Esophagus muscularis mucosa (tissue), 3 donors: ENCODE measurements around the gene CYTH3.

Experiments used
- EP300 ChIP-seq: sonication (generic); formaldehyde crosslinking; IDR thresholded peaks from one replicate; pipeline ENCODE4 v1.6.1; 2017; ENCODE audit warnings: antibody characterized with exemption
- TF ChIP-seq, protein P1 (sequence below), 3 experiments: fragments of 200-600 bp in 2 of 3; fragments of 450-650 bp in 1 of 3; sonication (generic) in 2 of 3; IDR thresholded peaks; one replicate each; pipeline ENCODE4 v1.5.1; 2017 to 2019; ENCODE audit warnings: antibody characterized with exemption in 3 of 3, mild to moderate bottlenecking in 2 of 3, moderate library complexity in 1 of 3

GRCh38 chr7:6153646-6154541 is 118.5 kb downstream of the CYTH3 start:
- TF ChIP-seq, protein P1, sequence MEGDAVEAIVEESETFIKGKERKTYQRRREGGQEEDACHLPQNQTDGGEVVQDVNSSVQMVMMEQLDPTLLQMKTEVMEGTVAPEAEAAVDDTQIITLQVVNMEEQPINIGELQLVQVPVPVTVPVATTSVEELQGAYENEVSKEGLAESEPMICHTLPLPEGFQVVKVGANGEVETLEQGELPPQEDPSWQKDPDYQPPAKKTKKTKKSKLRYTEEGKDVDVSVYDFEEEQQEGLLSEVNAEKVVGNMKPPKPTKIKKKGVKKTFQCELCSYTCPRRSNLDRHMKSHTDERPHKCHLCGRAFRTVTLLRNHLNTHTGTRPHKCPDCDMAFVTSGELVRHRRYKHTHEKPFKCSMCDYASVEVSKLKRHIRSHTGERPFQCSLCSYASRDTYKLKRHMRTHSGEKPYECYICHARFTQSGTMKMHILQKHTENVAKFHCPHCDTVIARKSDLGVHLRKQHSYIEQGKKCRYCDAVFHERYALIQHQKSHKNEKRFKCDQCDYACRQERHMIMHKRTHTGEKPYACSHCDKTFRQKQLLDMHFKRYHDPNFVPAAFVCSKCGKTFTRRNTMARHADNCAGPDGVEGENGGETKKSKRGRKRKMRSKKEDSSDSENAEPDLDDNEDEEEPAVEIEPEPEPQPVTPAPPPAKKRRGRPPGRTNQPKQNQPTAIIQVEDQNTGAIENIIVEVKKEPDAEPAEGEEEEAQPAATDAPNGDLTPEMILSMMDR (IDR thresholded peaks at IDR 0.05): no peak
- no peak for TF ChIP-seq EP300
